HG02798 (cell line): ENCODE results near the gene RAPGEF3.

ENCODE experiments used
- ATAC-seq: cut with Tn5 transposase; IDR thresholded peaks from one replicate; pipeline ENCODE4 v1.9.1; 2021; ENCODE audit warnings: mild to moderate bottlenecking; ENCODE audit not compliant: unreplicated experiment, poor library complexity

RAPGEF3 gene

DNA sequence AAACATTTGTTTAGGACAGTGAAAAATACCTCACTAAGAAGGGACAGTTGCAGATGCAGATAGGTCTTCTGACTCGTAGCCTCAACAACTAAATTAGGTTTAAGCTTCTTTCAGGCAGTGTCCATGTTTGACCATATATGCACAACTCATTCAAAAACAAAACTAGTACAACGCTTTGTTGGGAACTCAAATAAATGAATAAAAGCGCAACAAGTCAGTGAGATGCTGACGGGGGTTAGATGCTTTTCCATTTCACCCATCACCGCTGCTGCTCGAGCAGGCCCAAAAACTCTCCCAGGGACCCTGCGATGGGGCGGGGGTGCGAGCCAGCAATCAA is 53.5 kb downstream of the RAPGEF3 start:
- ATAC-seq: no peak

DNA sequence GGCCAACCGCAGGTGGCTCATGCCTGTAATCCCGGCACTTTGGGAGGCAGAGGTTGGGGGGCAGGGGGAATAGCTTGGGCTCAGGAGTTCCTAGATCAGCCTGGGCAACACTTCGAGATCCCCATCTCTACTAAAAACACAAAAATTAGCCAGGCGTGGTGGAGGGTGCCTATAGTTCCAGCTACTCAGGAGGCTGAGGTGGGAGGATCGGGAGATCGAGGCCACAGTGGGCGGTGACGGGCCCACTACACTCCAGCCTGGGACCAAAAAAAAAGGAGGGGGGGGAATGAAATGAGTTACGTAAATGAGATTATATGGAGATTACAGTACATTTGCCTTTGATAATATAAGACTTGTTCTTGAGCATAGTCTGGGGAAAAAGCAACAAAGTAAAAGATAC is 54.0 kb downstream of the RAPGEF3 start:
- no peak for ATAC-seq

DNA sequence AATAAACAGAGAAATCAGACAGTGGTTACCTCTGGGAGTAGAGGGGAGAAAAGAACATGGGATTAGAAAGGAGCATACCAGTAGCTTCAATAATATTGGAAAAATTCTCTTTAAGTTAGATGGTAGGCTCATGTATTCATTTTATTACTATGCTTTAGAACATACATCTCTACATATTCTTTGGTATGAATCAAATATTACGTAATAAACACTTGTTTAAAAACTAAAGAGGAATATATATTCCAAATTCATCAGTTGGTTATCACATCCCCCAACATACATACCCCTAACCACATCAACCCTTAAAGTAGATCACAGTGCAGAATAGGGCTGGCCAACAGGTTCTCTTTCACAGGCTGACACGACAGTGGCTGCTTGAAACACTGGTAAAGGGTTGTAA is 58.4 kb downstream of the RAPGEF3 start:
- no peak for ATAC-seq

DNA sequence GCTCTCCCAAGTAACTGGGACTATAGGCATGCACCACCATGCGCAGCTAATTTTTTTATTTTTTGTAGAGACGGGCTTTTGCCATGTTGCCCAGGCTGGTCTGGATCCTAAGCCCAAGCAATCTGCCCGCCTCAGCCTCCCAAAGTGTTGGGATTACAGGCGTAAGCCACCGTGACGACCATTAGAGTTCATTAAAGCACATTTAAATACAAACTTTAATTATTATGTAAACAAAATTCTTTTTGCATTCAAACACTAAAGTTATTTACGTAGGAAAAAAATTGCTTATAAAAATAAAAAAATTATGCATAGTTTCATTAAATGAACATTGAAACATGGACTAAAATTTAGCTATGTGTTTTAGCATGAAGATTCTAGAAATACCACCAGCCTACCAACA is 60.0 kb downstream of the RAPGEF3 start:
- no peak for ATAC-seq

DNA sequence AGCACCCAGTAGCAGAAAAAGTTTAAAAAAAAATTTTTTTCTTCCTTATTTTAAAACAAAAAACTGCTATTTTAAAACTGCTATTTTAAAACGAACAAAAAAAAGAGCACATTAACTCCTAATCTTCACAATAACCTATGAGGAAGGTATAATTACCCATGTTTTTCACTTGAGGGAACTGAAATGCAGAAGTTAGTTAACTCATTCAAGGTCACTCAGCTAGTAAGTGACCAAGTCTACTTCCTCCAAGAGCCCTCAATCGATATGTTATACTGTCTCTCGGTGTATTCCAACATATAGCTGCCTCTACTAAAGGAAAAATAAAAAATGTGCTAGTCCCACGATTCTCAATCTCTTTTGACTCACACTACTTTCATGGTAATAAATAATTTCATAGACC is 60.6 kb downstream of the RAPGEF3 start:
- ATAC-seq: no peak

DNA sequence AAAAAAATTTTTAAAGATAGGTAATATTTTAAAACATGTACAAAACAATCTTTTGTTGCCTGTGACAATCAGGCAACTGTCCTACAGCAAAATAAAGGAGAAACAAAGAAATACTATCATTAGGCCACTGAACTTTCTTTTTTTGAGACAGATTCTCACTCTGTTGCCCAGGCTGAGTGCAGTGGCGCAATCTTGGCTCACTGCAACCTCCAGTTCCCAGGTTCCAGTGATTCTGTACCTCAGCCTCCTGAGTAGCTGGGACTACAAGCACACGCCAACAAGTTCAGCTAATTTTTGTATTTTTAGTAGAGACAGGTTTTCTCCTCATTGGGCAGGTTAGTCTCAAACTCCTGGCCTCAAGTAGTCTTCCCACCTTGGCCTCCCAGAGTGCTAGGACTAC is 69.5 kb downstream of the RAPGEF3 start:
- no peak for ATAC-seq

DNA sequence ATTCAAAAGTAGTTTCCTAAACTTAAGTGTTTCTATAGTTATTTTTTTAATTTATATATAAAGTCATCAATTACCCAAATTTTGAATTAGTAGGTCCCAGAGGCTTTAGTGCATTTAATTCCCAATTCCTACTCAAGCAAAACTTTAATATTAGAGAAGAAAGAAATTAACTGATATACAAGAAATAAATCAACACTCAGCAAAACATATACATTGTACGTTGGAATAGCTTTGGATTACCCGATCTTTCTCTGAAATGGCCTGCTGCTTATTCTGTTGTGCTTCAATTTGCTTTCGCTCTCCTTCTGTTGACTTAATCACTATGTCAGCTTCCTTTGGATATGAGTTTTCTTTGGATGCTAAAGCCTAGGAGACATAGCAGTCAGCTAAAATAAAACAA is 71.0 kb downstream of the RAPGEF3 start:
- ATAC-seq: no peak

DNA sequence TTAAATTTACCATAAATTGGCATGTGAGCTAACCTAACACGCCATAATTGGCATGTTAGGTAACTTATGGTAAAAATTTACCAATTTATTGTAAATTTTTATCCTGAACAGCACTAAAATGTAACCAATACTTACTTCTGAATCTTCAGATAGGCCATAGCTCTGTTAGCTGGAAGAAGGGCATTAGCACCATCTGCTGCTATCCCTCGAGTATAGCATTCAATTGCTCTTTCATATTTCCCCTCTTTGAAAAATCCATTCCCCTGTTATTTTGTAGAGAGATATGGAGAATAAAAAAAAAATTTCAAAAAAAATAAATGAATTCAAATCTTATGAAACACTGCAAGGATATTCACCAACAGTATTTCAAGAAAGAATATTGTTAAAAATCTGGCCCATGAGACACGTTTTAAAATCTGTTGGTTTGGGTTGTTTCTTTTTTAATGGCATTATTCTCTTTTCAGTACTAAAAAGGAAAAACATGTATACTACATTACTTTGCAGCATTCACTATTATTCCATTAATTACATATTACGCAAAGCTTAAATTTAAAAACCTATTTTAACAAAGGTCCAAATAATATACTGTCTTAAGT is 71.9 kb downstream of the RAPGEF3 start:
- ATAC-seq: no peak
